Lower leg skin (tissue), 4 donors: ENCODE data around the gene RYK. TPM values are rescaled to one million over a fixed set of nuclear protein-coding genes. Genes with fewer than 3 reads are reported as not detected.
"Not testable (repeated sequence)": the region's sequence is repeated elsewhere in the genome, so short reads cannot be mapped to it uniquely, and the experiment has no call there.

Source experiments
- DNase-seq, 2 donors: peaks; one replicate each; pipeline ENCODE4 v3.0.0-alpha.2; 2019; ENCODE audit warnings: low spot score in 2 of 2
- H3K4me3 ChIP-seq: fragments of 200-600 bp; sonication (generic); 2 replicates; pipeline ENCODE4 v1.5.1; 2017; ENCODE audit warnings: mild to moderate bottlenecking, low read depth; ENCODE audit not compliant: poor library complexity, severe bottlenecking
- POLR2A ChIP-seq, 2 donors: fragments of 450-650 bp; IDR thresholded peaks; one replicate each; pipeline ENCODE4 v1.6.1; 2016 to 2017; ENCODE audit warnings: antibody characterized with exemption in 2 of 2, mild to moderate bottlenecking in 1 of 2, moderate library complexity in 1 of 2
- WGBS, 2 donors: methylation state at CpG; one replicate each; pipeline ENCODE4 v1.1.5; 2018; 5-methylcytosine and 5-hydroxymethylcytosine counted together
- intact Hi-C: fragments of 100-400 bp; cut with DNase I; formaldehyde crosslinking; loops from one replicate; pipeline ENCODE4 v1.15.0; 2023; ENCODE audit warnings: low total_unique reads
- total RNA-seq, 4 donors: library from RNA; depleted of rRNA; stranded (reverse); fragments of >200 nt; gene quantifications; one replicate each; pipeline ENCODE4 v1.1.0, GENCODE V29; 2016
- TF ChIP-seq, protein P1 (sequence below), 3 donors: fragments of 450-650 bp; IDR thresholded peaks; one replicate each; pipeline ENCODE4 v1.5.1; 2016; ENCODE audit warnings: antibody characterized with exemption in 3 of 3, mild to moderate bottlenecking in 3 of 3, moderate library complexity in 2 of 3

RYK gene
- total RNA-seq, 4 donors from 2014 or later: 44.8 to 66.7 (median 56.6) TPM

DNA sequence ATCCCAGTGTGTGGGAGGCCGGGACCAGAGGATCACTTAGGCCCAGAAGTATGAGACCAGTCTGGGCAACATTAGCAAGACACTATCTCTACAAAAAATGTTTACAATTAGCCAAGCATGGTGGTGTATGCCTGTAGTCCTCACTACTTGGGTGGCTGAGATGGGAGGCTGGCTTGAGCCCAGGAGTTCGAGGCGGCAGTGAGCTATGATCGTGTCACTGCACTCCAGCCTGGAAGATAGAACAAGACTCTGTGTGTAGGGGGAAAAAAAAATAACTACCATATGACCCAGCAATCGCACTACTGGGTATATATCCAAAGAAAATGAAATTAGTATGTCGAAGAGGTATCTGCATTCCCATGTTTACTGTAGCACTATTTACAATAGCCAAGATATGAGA lies 22.6 kb downstream of the RYK start:
- TF ChIP-seq, protein P1, sequence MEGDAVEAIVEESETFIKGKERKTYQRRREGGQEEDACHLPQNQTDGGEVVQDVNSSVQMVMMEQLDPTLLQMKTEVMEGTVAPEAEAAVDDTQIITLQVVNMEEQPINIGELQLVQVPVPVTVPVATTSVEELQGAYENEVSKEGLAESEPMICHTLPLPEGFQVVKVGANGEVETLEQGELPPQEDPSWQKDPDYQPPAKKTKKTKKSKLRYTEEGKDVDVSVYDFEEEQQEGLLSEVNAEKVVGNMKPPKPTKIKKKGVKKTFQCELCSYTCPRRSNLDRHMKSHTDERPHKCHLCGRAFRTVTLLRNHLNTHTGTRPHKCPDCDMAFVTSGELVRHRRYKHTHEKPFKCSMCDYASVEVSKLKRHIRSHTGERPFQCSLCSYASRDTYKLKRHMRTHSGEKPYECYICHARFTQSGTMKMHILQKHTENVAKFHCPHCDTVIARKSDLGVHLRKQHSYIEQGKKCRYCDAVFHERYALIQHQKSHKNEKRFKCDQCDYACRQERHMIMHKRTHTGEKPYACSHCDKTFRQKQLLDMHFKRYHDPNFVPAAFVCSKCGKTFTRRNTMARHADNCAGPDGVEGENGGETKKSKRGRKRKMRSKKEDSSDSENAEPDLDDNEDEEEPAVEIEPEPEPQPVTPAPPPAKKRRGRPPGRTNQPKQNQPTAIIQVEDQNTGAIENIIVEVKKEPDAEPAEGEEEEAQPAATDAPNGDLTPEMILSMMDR (IDR thresholded peaks at IDR 0.05): no peak
- TF ChIP-seq POLR2A (IDR thresholded peaks at IDR 0.05): no peak
- intact Hi-C loops: no loop called here
- DNase-seq: no peak
- 70 to 77% methylated on average over 6 of the region's 6 CpGs for WGBS, 2 donors
- no peak overlapping the region for H3K4me3 ChIP-seq

DNA sequence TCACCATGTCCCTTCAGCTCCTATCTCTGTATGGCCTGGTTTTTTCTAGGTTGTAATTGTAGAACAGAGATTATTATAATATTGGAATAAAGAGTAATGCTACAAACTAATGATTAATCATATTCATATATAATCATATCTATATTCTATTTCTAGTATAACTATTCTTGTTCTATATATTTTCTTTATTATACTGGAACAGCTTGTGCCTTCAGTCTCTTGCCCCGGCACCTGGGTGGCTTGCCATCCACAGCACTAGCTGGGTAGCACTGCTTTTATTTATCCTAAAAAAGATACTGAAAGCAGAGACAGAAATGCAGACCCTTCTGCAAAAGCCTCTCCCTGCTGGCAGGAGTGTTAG lies 25.9 kb downstream of the RYK start:
- intact Hi-C loops, DNase-seq, H3K4me3 ChIP-seq: not testable (repeated sequence)
- 88 to 90% methylated on average over 1 of the region's 1 CpG for WGBS, 2 donors

DNA sequence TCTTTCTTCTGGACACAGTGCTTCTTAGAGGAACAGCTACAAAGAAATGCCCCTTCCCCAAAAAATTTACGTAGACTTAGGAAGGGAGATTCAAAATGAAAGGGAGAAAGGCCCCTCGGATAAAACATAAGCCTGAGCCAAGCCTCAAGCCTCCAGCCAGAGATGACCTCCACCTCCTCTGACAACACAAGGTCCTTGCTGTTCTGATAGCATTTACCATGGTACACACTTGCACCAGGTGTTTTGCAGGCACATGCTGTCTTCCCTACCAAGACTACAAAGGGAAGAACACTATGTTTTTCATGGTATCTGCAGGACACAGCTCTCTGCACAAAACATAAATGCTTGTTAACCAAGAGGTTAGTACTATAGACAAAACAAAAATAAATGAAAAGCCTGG lies 27.8 kb downstream of the RYK start:
- intact Hi-C loops: no loop called here
- no peak for DNase-seq
- 77 to 88% methylated on average over 2 of the region's 2 CpGs for WGBS, 2 donors
- TF ChIP-seq POLR2A (IDR thresholded peaks at IDR 0.05): no peak
- TF ChIP-seq, protein P1 (IDR thresholded peaks at IDR 0.05): no peak
- no peak overlapping the region for H3K4me3 ChIP-seq

DNA sequence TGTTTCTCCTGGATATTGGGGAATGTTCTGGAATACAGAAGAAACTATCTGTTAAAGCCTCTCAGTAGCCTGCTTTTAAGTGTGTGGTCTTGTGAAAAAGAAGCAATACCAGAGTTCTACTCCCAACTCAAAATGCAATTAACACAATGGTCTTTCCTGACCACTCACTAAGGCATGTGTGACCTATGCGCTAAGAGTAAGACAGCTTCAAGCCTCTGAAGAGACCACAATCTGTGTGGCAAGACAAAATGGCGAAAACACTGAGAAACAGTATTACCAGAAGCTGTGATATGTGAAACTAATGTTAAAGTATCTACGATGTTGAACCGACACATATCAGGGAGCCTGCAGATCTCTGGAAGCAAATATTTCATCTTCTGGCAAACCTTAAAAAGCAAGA lies 33.8 kb downstream of the RYK start:
- no peak for TF ChIP-seq POLR2A (IDR thresholded peaks at IDR 0.05)
- TF ChIP-seq, protein P1 (IDR thresholded peaks at IDR 0.05): no peak
- 95 to 98% methylated on average over 4 of the region's 4 CpGs for WGBS, 2 donors
- H3K4me3 ChIP-seq: no peak overlapping the region
- DNase-seq: no peak
- intact Hi-C loops: loop anchor here (10.0 kb wide), 2 partner anchors 238 to 282 kb away; no protein-coding TSS in a partner anchor

GRCh38 chr3:134216191-134216764 lies 34.4 kb downstream of the RYK start:
- WGBS, 2 donors: 85 to 86% methylated on average over 10 of the region's 10 CpGs
- intact Hi-C loops: loop anchor here (10.0 kb wide), 2 partner anchors 239 to 281 kb away; no protein-coding TSS in a partner anchor
- DNase-seq: no peak
- TF ChIP-seq, protein P1 (IDR thresholded peaks at IDR 0.05): no peak
- no peak for TF ChIP-seq POLR2A (IDR thresholded peaks at IDR 0.05)
- no peak overlapping the region for H3K4me3 ChIP-seq

DNA sequence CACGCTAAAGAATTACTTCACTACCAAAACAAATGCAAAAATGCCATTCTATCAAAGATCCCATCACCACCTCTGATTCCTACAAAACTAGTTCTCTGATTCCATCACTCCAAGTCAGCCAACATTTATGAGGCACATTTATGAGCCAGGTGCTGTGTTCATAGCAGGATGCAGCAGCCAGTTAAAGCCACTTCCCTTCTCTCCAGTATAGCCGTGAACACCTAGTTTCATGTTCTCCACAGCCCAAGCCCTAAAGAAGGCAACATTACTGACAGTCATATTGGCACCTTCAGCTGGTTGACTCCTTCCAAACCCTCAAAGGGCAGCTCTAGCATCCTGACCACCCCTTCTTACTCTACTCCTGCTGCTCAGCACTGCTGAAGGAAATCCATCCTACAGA lies 36.4 kb downstream of the RYK start:
- H3K4me3 ChIP-seq: no peak overlapping the region
- intact Hi-C loops: loop anchor here (5.0 to 10.0 kb wide), 3 partner anchors 83 to 279 kb away; no protein-coding TSS in a partner anchor
- WGBS, 2 donors: 61 to 62% methylated on average over 2 of the region's 2 CpGs
- TF ChIP-seq, protein P1 (IDR thresholded peaks at IDR 0.05): no peak
- no peak for TF ChIP-seq POLR2A (IDR thresholded peaks at IDR 0.05)
- no peak for DNase-seq
